Smooth muscle cell (in vitro differentiated cells): ENCODE results near the gene KCNK3. TPM values are rescaled to one million over a fixed set of nuclear protein-coding genes. Genes with fewer than 3 reads are reported as not detected.

Source experiments
- DNase-seq: peaks from one replicate; lab custom pipeline; 2025; ENCODE audit not compliant: unreplicated experiment; lab: John Stamatoyannopoulos, UW
- H2AFZ ChIP-seq: fragments of 200-600 bp; sonication (generic); 2 replicates; pipeline ENCODE4 v1.6.0; 2016; ENCODE audit warnings: antibody characterized with exemption, low read depth, mild to moderate bottlenecking
- H3F3A ChIP-seq: fragments of 200-600 bp; sonication (generic); 2 replicates; pipeline ENCODE4 v1.6.0; 2017; ENCODE audit warnings: antibody characterized with exemption, low read depth
- H3K27ac ChIP-seq: fragments of 200-600 bp; sonication (generic); 2 replicates; pipeline ENCODE4 v1.5.1; 2016; ENCODE audit warnings: low read depth, mild to moderate bottlenecking
- H3K27me3 ChIP-seq: fragments of 200-600 bp; sonication (generic); 2 replicates; pipeline ENCODE4 v1.6.1; 2016; ENCODE audit warnings: low read depth, mild to moderate bottlenecking
- H3K36me3 ChIP-seq: fragments of 200-600 bp; sonication (generic); 2 replicates; pipeline ENCODE4 v1.5.1; 2016; ENCODE audit warnings: low read depth
- H3K4me1 ChIP-seq: fragments of 200-600 bp; sonication (generic); 2 replicates; pipeline ENCODE4 v1.5.1; 2016; ENCODE audit warnings: low read depth
- H3K4me2 ChIP-seq: fragments of 200-600 bp; sonication (generic); 2 replicates; pipeline ENCODE4 v1.6.0; 2016; ENCODE audit warnings: mild to moderate bottlenecking
- H3K4me3 ChIP-seq: fragments of 200-600 bp; sonication (generic); 2 replicates; pipeline ENCODE4 v1.5.1; 2016; ENCODE audit warnings: mild to moderate bottlenecking
- H3K79me2 ChIP-seq: fragments of 200-600 bp; sonication (generic); 2 replicates; pipeline ENCODE4 v1.6.0; 2016; ENCODE audit warnings: low read depth, mild to moderate bottlenecking
- H3K9ac ChIP-seq: fragments of 200-600 bp; sonication (generic); 2 replicates; pipeline ENCODE4 v1.6.0; 2016; ENCODE audit warnings: low read depth
- H3K9me3 ChIP-seq: fragments of 200-600 bp; sonication (generic); replicated peaks from 2 replicates; pipeline ENCODE4 v1.5.1; 2016; ENCODE audit warnings: low read depth
- H4K20me1 ChIP-seq: fragments of 200-600 bp; sonication (generic); 2 replicates; pipeline ENCODE4 v1.6.0; 2016; ENCODE audit warnings: low read depth
- WGBS: methylation state at CpG from one replicate; pipeline ENCODE4 v1.1.7; 2016; ENCODE audit warnings: low lambda C conversion rate; 5-methylcytosine and 5-hydroxymethylcytosine counted together
- polyA plus RNA-seq: library from polyadenylated mRNA; unstranded; fragments of >200 nt; fragmentation: Nextera tagmentation; extraction: Ambion mirVana; gene quantifications from 2 replicates; pipeline ENCODE4 v1.2.1, GENCODE V29; 2016
- total RNA-seq: library from RNA; depleted of rRNA; stranded (reverse); fragments of >200 nt; gene quantifications from 2 replicates; pipeline ENCODE4 v1.2.3, GENCODE V29; 2014
- TF ChIP-seq, protein P1 (sequence below): fragments of 200-600 bp; sonication (generic); IDR thresholded peaks from 2 replicates; pipeline ENCODE4 v1.5.1; 2017; ENCODE audit warnings: borderline replicate concordance, mild to moderate bottlenecking, antibody characterized with exemption; ENCODE audit not compliant: insufficient read depth, poor library complexity, severe bottlenecking

KCNK3 gene
- total and polyA plus RNA-seq, 2 experiments from 2014 or later, result 1.1 to 7.5 TPM

DNA sequence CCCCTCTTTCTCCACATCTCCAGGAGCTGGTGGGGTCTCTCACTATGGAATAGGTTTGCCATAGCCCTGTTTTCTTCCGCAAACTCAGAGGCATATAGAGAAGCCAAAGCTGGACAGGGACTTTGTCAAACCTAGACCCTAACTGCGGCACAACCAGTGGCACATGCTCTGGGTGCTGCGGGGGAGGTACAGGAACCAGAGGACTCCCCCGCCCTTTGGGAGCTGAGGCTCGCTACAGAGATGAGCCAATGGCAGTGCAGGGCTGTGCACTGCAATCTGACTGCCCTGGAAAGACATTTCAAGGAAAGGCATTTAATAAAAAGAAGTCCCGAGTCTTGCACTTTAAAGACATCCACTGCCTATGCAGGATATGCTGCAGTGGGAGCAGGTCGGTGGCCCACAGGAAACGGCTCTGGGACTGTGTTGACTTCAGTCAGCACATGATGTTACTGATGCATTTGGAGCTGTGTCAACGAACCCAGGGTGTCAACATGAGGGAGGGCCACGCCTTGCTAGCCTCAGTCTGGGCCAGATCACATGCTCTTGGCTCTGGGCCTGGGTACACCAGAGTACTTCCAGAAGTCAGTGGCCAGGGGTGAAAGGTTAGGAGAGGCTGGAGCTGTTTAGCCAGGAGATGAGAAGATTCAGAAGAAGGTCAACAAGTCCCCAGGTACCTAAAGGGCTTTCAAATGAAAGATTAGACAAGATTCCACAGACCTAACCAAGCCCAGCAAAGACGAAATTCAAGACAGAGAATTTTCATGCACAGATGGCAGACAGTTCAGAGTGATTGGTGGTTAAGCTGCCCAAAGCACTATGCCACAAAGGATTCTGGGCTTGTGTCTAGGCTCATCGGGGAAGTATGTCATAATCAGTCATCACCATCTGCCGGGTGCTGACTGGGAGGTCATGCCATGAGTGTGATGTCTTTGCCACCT lies 79.8 kb downstream of the KCNK3 start:
- DNase-seq, result no peak

DNA sequence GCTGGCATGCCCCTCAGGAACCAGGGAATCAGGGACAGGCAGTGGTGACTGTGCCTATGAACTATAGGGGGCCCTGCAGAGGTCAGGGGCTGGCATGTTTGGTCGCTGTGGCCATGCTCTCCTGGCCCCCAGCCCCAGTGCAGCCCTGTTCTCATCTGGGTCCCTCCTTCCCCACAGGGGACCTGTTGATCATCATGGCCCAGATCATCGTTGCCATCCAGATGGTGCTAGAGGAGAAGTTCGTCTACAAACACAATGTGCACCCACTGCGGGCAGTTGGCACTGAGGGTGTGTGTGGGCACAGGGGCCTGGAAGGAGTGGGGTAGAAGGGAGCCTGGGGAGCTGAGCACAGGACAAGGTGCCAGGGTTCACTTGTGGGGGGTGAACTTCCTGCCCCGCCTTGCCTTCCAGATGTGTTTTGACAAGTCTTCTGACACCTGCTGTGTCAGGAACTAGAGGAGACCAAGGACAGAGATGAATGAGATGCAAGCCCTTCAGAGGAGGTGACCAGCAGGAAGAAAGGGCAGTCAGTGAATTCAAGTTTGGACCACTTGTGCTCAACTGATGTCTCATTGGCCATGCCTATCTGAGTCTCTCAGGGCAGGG lies 83.8 kb downstream of the KCNK3 start:
- H3K79me2 ChIP-seq, result peaks cover 19% of the 10 kb centered on the region
- H3K4me3 ChIP-seq, result no peak overlapping the region
- no peak overlapping the region for H3K27ac ChIP-seq
- 98% methylated on average over 5 of the region's 5 CpGs for WGBS
- no peak overlapping the region for H3K9ac ChIP-seq
- H3K4me1 ChIP-seq, result no peaks in the 10 kb centered on the region
- no peak for DNase-seq
- no peaks in the 10 kb centered on the region for H3K27me3 ChIP-seq
- H3K9me3 ChIP-seq, result no peaks in the 10 kb centered on the region
- H4K20me1 ChIP-seq, result peaks cover 50% of the 10 kb centered on the region
- H2AFZ ChIP-seq, result no peak overlapping the region
- TF ChIP-seq, protein P1, sequence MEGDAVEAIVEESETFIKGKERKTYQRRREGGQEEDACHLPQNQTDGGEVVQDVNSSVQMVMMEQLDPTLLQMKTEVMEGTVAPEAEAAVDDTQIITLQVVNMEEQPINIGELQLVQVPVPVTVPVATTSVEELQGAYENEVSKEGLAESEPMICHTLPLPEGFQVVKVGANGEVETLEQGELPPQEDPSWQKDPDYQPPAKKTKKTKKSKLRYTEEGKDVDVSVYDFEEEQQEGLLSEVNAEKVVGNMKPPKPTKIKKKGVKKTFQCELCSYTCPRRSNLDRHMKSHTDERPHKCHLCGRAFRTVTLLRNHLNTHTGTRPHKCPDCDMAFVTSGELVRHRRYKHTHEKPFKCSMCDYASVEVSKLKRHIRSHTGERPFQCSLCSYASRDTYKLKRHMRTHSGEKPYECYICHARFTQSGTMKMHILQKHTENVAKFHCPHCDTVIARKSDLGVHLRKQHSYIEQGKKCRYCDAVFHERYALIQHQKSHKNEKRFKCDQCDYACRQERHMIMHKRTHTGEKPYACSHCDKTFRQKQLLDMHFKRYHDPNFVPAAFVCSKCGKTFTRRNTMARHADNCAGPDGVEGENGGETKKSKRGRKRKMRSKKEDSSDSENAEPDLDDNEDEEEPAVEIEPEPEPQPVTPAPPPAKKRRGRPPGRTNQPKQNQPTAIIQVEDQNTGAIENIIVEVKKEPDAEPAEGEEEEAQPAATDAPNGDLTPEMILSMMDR, result no peak
- no peaks in the 10 kb centered on the region for H3F3A ChIP-seq
- H3K36me3 ChIP-seq, result peaks cover 3% of the 10 kb centered on the region
- no peak overlapping the region for H3K4me2 ChIP-seq

More for the DNA sequence above, 79.8 kb downstream of the KCNK3 start:
- TF ChIP-seq, protein P1, result no peak
- Histone ChIP-seq H3K4me2 (no peak overlapping the region), H3K4me3 (no peak overlapping the region), H3K79me2 (peaks cover 46% of the 10 kb centered on the region), H3F3A (no peaks in the 10 kb centered on the region), H2AFZ (no peak overlapping the region), H3K9me3 (no peaks in the 10 kb centered on the region), H3K27ac (no peak overlapping the region), H3K36me3 (peaks cover 2% of the 10 kb centered on the region), H3K9ac (no peak overlapping the region), H4K20me1 (peaks cover 90% of the 10 kb centered on the region), H3K4me1 (no peaks in the 10 kb centered on the region), H3K27me3 (no peaks in the 10 kb centered on the region)
- WGBS, result 89% methylated on average over 13 of the region's 13 CpGs

DNA sequence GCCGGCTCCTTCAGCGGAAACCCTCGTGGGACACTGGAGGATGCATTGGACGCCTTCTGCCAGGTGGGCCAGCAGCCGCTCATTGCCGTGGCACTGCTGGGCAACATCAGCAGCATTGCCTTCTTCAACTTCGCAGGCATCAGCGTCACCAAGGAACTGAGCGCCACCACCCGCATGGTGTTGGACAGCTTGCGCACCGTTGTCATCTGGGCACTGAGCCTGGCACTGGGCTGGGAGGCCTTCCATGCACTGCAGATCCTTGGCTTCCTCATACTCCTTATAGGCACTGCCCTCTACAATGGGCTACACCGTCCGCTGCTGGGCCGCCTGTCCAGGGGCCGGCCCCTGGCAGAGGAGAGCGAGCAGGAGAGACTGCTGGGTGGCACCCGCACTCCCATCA lies 85.6 kb downstream of the KCNK3 start:
- H3F3A ChIP-seq, result no peaks in the 10 kb centered on the region
- no peak overlapping the region for H3K9ac ChIP-seq
- H3K4me2 ChIP-seq, result no peak overlapping the region
- TF ChIP-seq, protein P1, result no peak
- no peak overlapping the region for H3K4me3 ChIP-seq
- H3K27ac ChIP-seq, result no peak overlapping the region
- H3K4me1 ChIP-seq, result no peaks in the 10 kb centered on the region
- peaks cover 3% of the 10 kb centered on the region for H3K36me3 ChIP-seq
- 100% methylated on average over 18 of the region's 18 CpGs for WGBS
- peaks cover 5% of the 10 kb centered on the region for H3K79me2 ChIP-seq
- H3K27me3 ChIP-seq, result no peaks in the 10 kb centered on the region
- H2AFZ ChIP-seq, result no peak overlapping the region
- DNase-seq, result no peak
- H4K20me1 ChIP-seq, result peaks cover 32% of the 10 kb centered on the region
- no peaks in the 10 kb centered on the region for H3K9me3 ChIP-seq
